ENCODE data around the gene RAB35. TPM values are rescaled to one million over a fixed set of nuclear protein-coding genes. Genes with fewer than 3 reads are reported as not detected.

RAB35 gene
- total and polyA plus RNA-seq, 2 of the 4 experiments (the other 2 are of a cell fraction): 32.6 to 49.6 TPM

GRCh38 chr12:120056739-120057138 is 59.8 kb downstream of the RAB35 start:
- H4K91ac ChIP-seq (ENCODE audit: insufficient read depth, low read depth, low read length): no peak overlapping the region
- POLR2A ChIA-PET (ENCODE audit: unreplicated experiment): no interaction called here

More at GRCh38 chr12:120056739-120057138, 59.8 kb downstream of the RAB35 start:
- no peaks in the 10 kb centered on the region for H3K36me3 ChIP-seq (ENCODE audit: control insufficient read depth, insufficient read depth, low read length)
- ATAC-seq (ENCODE audit: low read depth) (no peak), DNase-seq (no peak)
- H3K4ac ChIP-seq (ENCODE audit: low read depth, low read length): no peak overlapping the region
- no peak overlapping the region for H2BK120ac ChIP-seq (ENCODE audit: low read depth, low read length)
- H4K8ac ChIP-seq (ENCODE audit: low read depth in 2 of 2, low read length in 2 of 2): no peak overlapping the region
- H3K14ac ChIP-seq (replicated peaks; ENCODE audit: low read depth, low read length): no peak overlapping the region
- H3K4me1 ChIP-seq (ENCODE audit: control insufficient read depth, insufficient read depth, low read length): no peaks in the 10 kb centered on the region
- H2BK20ac ChIP-seq (ENCODE audit: low read depth, low read length): no peak overlapping the region
- CTCF ChIA-PET: no interaction called here
- H3K9me1 ChIP-seq (ENCODE audit: insufficient read depth, low read length): no peaks in the 10 kb centered on the region
- peaks cover 6% of the 10 kb centered on the region for H3K27me3 ChIP-seq (ENCODE audit: control insufficient read depth, insufficient read depth, low read length)
- no peak overlapping the region for H3K18ac ChIP-seq (ENCODE audit: low read depth, low read length)
- H2AFZ ChIP-seq (replicated peaks; ENCODE audit: low read length, poor library complexity): no peak overlapping the region
- in situ Hi-C loops (cut with MboI; ENCODE audit: low sequenced_read_pairs) (no loop called here), intact Hi-C loops (cut with micrococcal nuclease) (no loop called here), dilution Hi-C loops (cut with HindIII; ENCODE audit: low sequenced_read_pairs, unreplicated experiment) (no loop called here)
- TF ChIP-seq SMC3 (IDR thresholded peaks at IDR 0.05; ENCODE audit: low read depth, low read length) (no peak), POLR2A (IDR thresholded peaks at IDR 0.05; ENCODE audit: low read depth, low read length) (no peak), CEBPB (IDR thresholded peaks at IDR 0.05; ENCODE audit: low read depth, low read length) (no peak), USF2 (IDR thresholded peaks at IDR 0.05; ENCODE audit: low read depth, low read length) (no peak), CTCF (conservative IDR thresholded peaks at IDR 0.05; ENCODE audit: low read depth, low read length) (no peak), RCOR1 (IDR thresholded peaks at IDR 0.05; ENCODE audit: insufficient replicate concordance, low read length) (no peak)
- H2BK5ac ChIP-seq (ENCODE audit: low read depth, low read length, poor library complexity, severe bottlenecking): no peak overlapping the region
- no peak overlapping the region for H3K56ac ChIP-seq (ENCODE audit: extremely low read depth, insufficient read depth, low read length)
- no peak overlapping the region for H3K4me3 ChIP-seq (ENCODE audit: insufficient read depth, low read depth, low read length)
- no peak overlapping the region for H2AK5ac ChIP-seq (ENCODE audit: low read depth, low read length)
- H3K27ac ChIP-seq (ENCODE audit: insufficient read depth, low read length): no peak overlapping the region
- H2BK15ac ChIP-seq (ENCODE audit: low read depth, low read length): no peak overlapping the region
- no peaks in the 10 kb centered on the region for H3K9me3 ChIP-seq (ENCODE audit: control insufficient read depth, insufficient read depth, low read length)
- no peaks in the 10 kb centered on the region for H3K79me1 ChIP-seq (ENCODE audit: low read depth in 1 of 2, low read length in 2 of 2)
- H3K9ac ChIP-seq (ENCODE audit: low read depth, low read length): no peak overlapping the region
- no TSS peak for BruUV-seq (replicated peaks)
- no peaks in the 10 kb centered on the region for H4K20me1 ChIP-seq (ENCODE audit: insufficient read depth, low read length)
- 50% methylated on average over 1 of the region's 5 CpGs; no CpG with 5 or more reads in 1 of the 2 experiments for WGBS, 2 experiments (ENCODE audit: extremely low coverage in 2 of 2, insufficient read length in 1 of 2)
- H3K23ac ChIP-seq (ENCODE audit: low read depth, low read length): no peak overlapping the region
- no peak overlapping the region for H2AK9ac ChIP-seq (replicated peaks; ENCODE audit: low read depth, low read length, poor library complexity)
- no peak overlapping the region for H3K4me2 ChIP-seq (ENCODE audit: low read depth, low read length)
- H4K5ac ChIP-seq (ENCODE audit: low read depth, low read length): no peak overlapping the region

Data from IMR-90 (cell line).